Adipose tissue (tissue), 3 donors: ENCODE results near the gene ITPR1. TPM values are rescaled to one million over a fixed set of nuclear protein-coding genes. Genes with fewer than 3 reads are reported as not detected.
"Not testable (repeated sequence)": the region's sequence is repeated elsewhere in the genome, so short reads cannot be mapped to it uniquely, and the experiment has no call there.

Experiments used
- H3K27ac ChIP-seq: one replicate; pipeline ENCODE4 v1.5.1; 2013; ENCODE audit warnings: low read depth, low read length
- WGBS, 3 donors: extraction: QIAGEN DNeasy Blood & Tissue Kit; methylation state at CpG; one replicate each; pipeline ENCODE4 v1.1.7; 2013; 5-methylcytosine and 5-hydroxymethylcytosine counted together
- polyA plus RNA-seq, 3 donors: library from polyadenylated mRNA; stranded (reverse); fragments of 200-250 nt; gene quantifications; one replicate each; pipeline ENCODE4 v1.2.3, GENCODE V29; 2013
- donor health status: healthy with polysubstance abuse.
- donor health status: Bipolar disorder and iron deficiency.
- donor health status: healthy.

ITPR1 gene
- polyA plus RNA-seq, 3 donors = 3.5 to 14.2 (median 9.7) TPM

DNA sequence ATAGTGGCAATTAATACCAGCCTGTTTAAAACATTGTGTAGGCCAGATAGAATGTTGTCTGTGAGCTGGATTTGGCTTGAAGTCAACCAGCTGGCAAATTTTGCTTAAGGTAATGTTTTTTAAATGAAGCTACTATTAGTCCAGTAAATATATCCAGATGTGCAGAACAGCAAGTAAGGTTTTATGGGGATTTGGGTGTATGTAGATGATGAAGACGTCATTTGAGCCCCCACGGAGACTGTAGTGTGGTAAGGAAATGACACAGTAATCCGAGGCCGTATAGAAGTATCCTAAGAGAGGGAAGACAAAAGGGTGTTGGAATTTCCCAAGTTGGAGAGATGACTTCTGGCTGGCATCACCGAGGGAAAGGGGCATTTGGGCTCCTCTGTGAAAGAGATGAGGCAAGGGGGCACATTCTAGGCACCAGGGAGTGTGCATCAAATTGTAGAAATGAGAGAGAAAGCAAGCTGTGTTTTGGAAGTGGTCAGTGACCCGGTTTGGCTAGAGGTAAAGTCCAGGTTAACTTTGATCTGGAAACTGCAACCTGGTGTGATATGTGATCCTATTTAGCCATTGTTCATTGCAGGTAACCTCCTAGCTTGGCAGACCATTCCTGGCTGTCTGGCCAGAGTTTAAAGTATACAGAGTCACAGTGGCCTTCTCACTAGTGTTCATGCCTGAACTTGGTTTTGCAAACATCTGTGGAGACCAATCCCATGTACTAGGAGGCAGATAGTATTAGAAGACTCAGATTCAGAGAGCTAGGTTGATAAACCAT is 104.2 kb downstream of the ITPR1 start:
- WGBS, 3 donors = 61 to 71% (median 66%) methylated on average over 6 of the region's 6 CpGs
- H3K27ac ChIP-seq = no peak overlapping the region

GRCh38 chr3:4598232-4598631 is 105.1 kb downstream of the ITPR1 start:
- 86 to 97% (median 97%) methylated on average over 5 of the region's 5 CpGs for WGBS, 3 donors
- not testable (repeated sequence) for H3K27ac ChIP-seq

GRCh38 chr3:4599612-4600011 is 106.5 kb downstream of the ITPR1 start:
- WGBS, 3 donors = 78 to 80% (median 79%) methylated on average over 4 of the region's 4 CpGs
- H3K27ac ChIP-seq = no peak overlapping the region

GRCh38 chr3:4600493-4600892 is 107.3 kb downstream of the ITPR1 start:
- WGBS, 3 donors = 58 to 75% (median 61%) methylated on average over 6 of the region's 6 CpGs

DNA sequence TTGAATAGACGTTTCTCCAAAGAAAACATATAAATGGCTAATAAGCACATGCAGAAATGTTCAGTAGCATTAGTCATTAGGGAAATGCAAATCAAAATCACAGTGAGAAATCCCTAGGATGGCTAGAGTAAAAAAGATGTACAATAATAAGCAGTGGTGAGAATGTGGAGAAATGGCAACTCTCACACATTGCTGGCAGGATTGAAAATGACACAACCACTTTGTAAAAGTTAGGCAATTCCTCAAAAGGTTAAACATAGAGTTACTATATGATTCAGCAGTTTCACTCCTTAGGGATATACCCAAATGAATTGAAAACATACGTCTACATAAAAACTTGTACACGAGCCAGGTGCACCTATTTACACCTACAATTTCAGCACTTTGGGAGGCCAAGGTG is 108.7 kb downstream of the ITPR1 start:
- no peak overlapping the region for H3K27ac ChIP-seq
- WGBS, 3 donors = 64 to 72% (median 68%) methylated on average over 3 of the region's 3 CpGs

More at GRCh38 chr3:4600493-4600892, 107.3 kb downstream of the ITPR1 start:
- no peak overlapping the region for H3K27ac ChIP-seq

- 94 to 96% (median 94%) methylated on average over 5 of the region's 5 CpGs for WGBS, 3 donors
These were observed 111.5 kb downstream of the ITPR1 start for GRCh38 chr3:4604693-4605092.

GRCh38 chr3:4606911-4607310 is 113.8 kb downstream of the ITPR1 start:
- no peak overlapping the region for H3K27ac ChIP-seq
- 71 to 77% (median 74%) methylated on average over 4 of the region's 4 CpGs for WGBS, 3 donors

More at GRCh38 chr3:4604693-4605092, 111.5 kb downstream of the ITPR1 start:
- no peak overlapping the region for H3K27ac ChIP-seq

GRCh38 chr3:4613366-4613765 is 120.2 kb downstream of the ITPR1 start:
- no peak overlapping the region for H3K27ac ChIP-seq
- 33 to 84% (median 48%) methylated on average over 3 of the region's 3 CpGs for WGBS, 3 donors

DNA sequence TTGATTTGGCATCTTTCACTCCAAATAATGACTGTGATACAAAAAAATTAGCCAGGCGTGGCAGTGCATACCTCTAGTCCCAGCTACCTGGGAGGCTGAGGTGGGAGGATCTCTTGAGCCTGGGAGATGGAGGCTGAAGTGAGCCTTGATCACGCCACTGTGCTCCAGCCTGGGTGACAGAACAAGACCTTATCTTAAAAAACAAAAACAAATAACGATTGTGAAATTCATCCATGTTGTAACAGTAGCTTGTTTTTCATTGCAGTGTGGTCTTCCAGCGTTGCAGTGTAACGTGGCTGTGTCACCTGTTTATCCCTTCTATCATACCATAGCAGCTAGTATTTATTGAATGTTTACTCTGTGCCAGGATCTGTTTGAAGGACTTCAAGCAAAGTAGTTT is 120.9 kb downstream of the ITPR1 start:
- WGBS, 3 donors = 73 to 86% (median 76%) methylated on average over 5 of the region's 5 CpGs
- no peak overlapping the region for H3K27ac ChIP-seq

DNA sequence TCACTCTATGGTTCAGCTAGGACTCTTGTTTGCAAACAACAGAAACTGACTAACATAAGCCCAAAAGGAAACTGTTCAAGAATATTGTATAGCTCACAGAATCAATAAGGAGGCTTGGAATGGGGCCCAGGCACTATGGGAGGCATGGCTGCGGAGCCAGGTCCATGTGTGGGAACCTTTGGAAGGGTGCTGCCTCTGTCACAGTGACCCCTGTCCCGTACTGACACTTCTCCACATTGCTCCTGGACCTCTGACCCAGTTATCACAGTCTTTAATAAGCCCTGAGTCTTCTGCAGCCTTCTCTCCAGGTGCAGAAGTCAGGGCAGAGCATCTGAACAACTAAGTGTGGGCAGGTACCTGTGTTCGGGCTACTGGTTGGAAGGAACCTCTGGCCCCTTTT is 121.8 kb downstream of the ITPR1 start:
- 87 to 94% (median 92%) methylated on average over 3 of the region's 3 CpGs for WGBS, 3 donors
- no peak overlapping the region for H3K27ac ChIP-seq

DNA sequence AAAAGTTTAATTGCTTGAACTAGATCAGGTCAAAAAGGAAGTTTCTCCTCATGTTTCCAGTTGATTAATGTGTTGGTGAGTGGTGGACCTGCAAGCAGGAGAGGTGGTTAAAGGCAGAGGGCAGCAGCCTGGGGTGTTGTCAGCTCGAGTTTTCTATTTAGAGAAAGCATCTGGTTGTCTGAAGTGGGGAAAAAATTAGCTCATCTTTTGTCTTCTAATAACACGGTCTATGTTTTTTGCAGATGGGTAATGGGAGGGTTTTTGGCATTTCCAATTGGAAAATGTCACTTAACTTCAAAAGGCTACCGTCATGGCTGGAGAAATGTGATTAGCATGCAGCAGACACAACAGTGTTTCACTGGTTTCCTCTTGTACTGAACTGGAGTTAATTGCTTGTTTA is 122.6 kb downstream of the ITPR1 start:
- WGBS, 3 donors = 40 to 51% (median 46%) methylated on average over 3 of the region's 3 CpGs
- no peak overlapping the region for H3K27ac ChIP-seq

GRCh38 chr3:4623421-4623999 is 130.4 kb downstream of the ITPR1 start:
- WGBS, 3 donors = 82 to 90% (median 83%) methylated on average over 4 of the region's 4 CpGs

DNA sequence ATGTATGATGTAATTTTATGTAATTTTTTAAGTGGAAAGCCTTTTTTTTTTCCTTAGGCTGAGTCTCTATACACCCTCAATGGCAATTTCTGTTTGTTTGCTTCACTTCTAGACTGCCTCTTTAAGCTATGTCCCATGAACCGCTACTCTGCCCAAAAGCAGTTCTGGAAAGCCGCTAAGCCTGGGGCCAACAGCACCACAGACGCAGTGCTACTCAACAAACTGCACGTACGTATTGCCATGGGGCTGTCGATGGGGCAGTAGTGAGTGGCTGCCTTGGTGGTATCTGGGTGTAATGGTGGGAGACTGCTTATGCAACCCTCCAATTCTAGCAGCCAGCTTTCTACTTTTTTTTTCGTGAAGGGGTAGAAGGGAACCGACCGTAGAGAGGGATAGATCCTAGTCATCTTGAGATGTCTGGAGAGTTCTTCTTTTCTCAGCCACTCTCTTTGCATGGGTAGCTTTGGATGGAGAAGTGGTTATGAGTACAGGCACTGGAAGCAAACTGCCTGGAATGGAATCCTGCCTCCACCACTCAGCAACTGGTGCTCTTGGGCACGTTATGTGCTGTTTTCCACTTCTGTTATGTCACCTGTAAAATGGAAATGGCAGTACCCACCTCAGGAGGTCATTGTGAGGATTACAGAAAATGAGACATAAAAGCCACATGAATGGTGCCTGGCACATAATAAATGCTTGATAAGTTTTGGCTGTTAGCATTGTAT is 134.7 kb downstream of the ITPR1 start:
- 86 to 91% (median 86%) methylated on average over 10 of the region's 10 CpGs for WGBS, 3 donors

More at GRCh38 chr3:4623421-4623999, 130.4 kb downstream of the ITPR1 start:
- no peak overlapping the region for H3K27ac ChIP-seq

DNA sequence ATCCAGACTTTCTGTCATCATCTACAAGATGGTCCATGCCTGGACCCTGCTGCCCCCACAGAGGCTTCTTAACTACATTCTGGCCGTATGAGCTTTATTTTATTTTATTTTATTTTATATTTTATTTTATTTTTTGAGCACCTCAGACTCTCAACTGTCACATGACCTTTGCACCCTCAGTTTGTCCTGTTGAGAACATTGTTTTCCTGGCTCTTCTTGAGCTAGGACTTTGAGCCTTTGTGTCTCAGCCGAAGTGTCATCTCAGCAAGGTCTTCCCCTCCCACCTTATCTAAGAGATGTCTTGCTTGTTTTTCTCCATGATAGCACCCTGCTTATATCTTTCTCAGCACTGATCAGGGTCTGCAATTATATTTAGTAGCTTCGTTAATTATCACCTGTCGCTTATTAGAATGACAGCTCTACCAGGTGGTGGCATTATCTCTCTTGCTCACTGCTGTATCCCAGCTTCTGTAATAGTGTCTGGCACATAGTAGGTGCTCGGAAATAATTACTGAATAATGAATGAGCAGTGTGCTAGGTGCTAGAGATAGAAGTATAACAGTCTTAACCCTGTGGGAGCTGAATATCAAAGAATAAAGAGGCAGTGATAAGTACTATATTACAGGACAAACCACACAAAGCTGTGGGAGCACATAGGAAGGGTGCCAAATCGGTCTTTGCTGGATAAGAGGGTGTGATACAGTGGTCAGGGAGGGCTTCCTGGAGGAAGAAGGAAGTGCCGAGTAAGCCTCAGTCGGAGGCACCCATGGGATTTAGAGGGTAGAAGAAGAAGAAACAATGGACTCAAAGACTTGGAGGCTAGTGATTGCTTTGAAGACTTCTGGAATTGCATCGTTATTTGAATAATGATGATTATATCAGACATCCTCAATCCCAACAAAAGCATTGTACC is 136.2 kb downstream of the ITPR1 start:
- no peak overlapping the region for H3K27ac ChIP-seq

More for the DNA sequence above, 134.7 kb downstream of the ITPR1 start:
- H3K27ac ChIP-seq = no peak overlapping the region

GRCh38 chr3:4633078-4634004 is 140.2 kb downstream of the ITPR1 start:
- 68 to 76% (median 73%) methylated on average over 10 of the region's 10 CpGs for WGBS, 3 donors
- no peak overlapping the region for H3K27ac ChIP-seq

More for the DNA sequence above, 136.2 kb downstream of the ITPR1 start:
- 72 to 83% (median 79%) methylated on average over 9 of the region's 9 CpGs for WGBS, 3 donors

DNA sequence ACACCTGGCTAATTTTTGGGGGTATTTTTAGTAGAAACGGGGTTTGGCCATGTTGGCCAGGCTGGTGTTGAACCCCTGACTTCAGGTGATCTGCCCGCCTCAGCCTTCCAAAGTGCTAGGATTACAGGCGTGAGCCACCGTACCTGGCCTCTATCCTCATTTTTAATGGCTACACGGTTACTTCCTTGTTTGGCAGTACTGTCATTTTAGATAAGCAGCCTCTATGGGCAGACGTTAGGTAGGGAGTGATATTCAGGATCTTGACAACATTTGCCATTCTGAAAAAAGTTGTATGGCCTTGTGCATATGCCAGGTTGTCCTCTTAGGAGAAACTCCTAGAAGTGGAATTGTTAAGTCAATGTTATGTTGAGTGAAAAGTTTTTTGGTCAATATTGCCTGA is 141.7 kb downstream of the ITPR1 start:
- H3K27ac ChIP-seq = no peak overlapping the region
- WGBS, 3 donors = 67 to 81% (median 79%) methylated on average over 6 of the region's 6 CpGs

DNA sequence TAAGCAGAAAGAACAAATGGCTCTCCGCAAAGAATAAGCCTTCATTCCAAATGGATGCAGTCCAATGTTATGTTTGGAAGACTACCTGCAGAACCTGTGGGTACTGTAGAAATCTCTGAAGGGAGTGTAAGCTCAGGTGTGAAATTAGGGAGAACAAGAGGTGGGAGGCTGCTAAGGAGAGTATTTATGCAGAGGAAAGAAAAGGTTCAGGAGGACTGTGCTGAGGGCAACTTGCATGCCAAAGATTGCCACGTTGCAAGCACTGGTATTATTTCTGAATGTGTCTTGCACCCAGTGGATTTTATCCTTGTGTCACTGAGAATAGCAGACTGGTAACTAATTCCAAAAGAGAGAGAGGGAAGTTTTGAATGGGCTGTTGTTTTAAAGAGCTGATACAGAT is 144.1 kb downstream of the ITPR1 start:
- H3K27ac ChIP-seq = no peak overlapping the region
- WGBS, 3 donors = 75 to 83% (median 79%) methylated on average over 2 of the region's 2 CpGs
